Kidney glomerular epithelial cell (primary cell): ENCODE measurements around the gene SCGN.
"Not testable (repeated sequence)": the region's sequence is repeated elsewhere in the genome, so short reads cannot be mapped to it uniquely, and the experiment has no call there.

Experiments used
- DNase-seq: peaks from one replicate; lab custom pipeline; 2025; lab: John Stamatoyannopoulos, UW

Gene SCGN

DNA sequence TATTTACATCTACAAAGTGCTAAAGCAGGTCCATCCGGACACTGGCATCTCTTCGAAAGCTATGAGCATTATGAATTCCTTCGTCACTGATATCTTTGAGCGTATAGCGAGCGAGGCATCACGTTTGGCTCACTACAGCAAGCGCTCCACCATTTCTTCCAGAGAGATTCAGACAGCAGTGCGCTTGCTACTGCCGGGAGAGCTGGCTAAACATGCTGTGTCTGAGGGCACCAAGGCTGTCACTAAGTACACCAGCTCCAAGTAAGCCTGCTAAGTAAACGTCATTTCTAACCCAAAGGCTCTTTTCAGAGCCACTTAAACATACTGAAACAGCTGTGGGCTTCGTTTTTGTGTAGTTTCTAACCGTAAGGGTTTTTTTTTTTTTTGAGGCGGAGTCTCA is 75.0 kb downstream of the SCGN start:
- DNase-seq = no peak

DNA sequence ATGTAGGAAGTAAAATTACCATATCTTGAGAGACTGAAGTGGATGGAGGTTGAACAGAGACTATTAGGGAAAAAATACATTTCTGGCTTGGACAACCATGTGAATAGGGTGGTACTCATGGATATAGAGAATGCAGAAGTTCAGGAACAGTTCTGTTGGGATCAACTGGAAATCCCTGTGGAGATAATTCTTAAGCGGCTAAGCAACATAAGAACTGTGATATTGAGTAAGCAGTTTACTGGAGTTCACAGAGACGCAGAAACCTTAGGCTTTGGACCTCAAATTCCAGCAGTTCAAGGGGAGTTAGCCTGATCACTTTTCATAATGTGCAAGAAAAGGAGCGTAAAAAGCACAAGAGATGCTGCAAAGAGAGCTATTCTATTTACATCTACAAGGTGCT is 78.9 kb downstream of the SCGN start:
- DNase-seq = no peak

DNA sequence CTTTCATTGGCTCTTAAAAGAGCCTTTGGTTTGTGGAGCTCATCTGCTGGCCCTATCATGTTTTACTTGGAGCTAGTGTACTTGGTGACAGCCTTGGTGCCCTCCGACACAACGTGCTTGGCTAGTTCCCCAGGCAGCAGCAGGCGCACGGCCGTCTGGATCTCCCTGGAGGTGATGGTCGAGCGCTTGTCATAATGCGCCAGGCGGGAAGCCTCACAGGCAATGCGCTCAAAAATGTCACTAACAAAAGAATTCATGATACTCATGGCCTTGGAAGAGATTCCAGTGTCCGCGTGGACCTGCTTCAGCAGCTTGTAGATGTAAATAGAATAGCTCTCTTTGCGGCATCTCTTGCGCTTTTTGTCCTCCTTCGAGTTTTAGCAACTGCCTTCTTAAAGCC is 79.7 kb downstream of the SCGN start:
- no peak for DNase-seq

DNA sequence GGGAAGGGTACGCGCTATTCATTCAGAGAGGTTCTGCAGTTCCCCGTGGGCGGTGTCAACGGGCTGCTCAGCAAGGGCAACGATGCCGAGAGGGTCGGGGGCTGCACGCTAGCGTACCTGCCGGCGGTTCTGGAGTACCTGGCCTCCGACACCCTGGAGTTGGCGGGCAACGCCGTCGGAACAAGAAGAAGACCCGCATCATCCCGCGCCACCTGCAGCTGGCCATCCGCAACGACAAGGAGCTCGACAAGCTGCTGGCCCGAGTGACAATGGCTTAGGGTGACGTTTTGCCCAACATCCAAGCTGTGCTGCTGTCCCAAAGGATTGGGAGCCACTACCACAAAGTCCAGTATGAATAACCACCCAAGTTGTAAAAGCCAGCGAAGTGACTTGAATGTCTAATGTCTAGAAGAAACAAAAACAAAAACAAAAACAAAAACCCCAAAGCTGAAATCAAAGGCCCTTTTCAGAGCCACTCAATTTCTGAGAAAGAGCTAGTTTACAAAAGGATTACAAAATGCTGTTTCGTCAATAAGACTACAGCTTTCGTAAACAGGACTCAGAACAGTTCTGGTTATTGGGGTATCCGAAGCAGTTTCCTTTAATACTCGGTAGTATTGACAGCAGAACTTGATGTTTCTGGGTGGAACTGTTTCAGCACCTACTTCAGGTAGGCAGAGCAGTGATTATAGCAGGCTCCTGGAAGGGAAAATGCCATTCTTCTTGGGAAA is 80.6 kb downstream of the SCGN start:
- DNase-seq = no peak

DNA sequence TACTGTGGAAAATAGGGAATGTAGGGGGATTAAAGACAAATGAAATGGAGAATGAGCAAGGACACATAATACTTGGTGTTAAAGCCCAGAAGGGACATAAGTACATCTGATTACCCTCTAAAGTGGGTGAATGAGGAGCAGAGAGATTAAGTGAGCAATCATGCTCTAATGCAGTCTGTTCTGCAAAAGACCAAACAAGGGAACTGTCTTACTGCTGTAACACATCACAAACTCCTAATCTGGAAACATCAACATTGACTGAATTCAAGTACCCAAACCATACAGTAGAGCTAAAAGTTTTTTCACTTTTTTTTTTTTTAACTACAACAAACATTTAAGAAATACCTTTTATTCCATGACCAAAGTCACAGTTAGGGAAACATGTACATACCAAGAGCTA is 83.2 kb downstream of the SCGN start:
- no peak for DNase-seq

DNA sequence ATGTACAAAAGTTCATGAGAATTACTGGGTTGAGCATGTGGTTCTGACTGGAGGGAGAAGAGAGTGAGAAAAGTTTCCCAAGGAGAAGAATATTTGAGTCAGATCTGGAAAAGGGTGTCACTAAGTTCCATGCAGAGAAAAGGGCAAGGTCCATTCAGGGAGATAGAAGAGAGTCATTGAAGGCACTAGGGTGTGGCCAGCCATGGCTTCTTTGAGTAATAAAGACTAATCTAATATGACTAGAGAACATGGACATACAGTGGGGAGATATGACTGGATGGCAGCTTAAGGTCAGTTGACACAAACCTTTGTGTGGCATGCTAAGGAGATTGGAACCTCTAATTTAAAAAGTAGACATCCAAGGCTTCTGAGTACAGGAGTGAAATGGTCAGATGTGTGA is 91.9 kb downstream of the SCGN start:
- DNase-seq = no peak

DNA sequence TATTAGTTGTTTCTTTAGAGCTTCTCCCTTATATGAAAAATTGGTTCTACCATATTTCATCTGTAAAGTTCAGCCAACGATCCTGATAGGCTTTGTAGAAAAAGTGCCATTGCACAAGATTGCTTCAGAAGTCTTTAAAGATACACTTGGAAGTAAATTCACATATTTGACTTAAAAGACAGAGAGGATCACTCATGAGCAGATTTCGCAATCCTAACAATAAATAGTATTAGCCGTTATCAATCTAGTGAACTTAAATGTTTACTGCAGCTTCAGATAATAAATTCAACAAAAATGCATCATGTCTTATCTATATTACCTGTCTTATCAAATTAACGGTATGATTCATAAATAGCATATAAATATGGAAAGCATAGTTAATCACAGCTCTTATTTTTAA is 93.8 kb downstream of the SCGN start:
- DNase-seq = no peak

GRCh38 chr6:25746968-25747367 is 95.0 kb downstream of the SCGN start:
- DNase-seq = no peak

DNA sequence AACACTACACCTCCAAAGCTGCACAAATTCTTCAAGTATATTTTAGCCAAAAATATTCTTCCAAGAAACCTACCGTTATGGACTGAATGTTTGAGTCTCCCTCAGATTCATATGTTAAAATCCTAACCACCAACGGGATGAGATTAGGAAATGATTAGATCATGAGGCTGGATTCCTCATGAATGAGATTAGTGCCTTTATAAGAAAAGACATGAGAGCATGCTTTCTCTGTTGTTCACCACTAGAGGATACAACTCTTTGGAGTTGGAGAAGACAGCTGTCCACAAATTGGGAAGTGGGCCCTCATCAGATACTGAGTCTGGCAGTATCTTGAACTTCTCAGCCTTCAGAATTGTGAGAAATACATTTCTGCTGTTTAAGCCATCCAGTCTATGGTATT is 95.5 kb downstream of the SCGN start:
- no peak for DNase-seq

DNA sequence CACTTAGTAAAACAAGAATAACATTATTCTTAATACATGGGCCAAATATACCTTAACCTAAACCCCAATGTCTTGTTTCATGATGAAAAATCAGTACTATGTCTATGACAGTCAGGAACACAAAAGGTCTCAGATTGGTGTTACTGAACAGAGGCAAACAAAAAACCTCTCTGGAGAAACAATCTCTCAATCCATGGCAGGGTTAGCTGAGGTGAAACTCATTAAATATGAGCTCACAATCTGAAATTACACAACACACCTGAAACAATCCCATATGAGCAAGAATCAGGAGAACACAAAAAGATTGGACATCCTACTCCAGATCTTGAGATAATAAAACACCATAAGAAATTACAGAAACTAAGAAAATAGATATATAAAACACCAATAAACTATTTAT is 96.0 kb downstream of the SCGN start:
- DNase-seq = no peak

DNA sequence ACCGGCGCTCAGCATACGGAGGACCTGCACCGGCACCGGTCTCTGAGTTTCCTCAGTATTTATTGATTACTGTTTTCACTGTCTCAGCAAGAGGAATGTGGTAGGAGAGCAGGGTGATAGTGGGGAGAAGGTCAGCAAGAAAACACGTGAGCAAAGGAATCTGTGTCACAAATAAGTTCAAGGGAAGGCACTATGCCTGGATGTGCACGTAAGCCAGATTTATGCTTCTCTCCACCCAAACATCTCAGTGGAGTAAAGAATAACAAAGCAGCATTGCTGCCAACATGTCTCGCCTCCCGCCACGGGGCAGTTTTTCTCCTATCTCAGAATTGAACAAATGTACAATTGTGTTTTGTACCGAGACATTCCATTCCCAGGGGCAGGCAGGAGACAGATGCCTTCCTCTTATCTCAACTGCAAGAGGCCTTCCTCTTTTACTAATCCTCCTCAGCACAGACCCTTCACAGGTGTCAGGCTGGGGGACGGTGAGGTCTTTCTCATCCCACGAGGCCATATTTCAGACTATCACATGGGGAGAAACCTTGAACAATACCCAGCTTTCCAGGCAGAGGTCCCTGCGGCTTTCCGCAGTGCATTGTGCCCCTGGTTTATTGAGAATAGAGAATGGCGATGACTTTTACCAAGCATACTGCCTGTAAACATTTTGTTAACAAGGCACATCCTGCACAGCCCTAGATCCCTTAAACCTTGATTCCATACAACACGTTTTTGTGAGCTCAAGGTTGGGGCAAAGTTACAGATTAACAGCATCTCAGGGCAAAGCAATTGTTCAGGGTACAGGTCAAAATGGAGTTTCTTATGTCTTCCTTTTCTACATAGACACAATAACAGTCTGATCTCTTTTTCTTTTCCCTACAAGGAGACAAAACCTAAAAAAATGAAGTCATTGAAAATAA is 96.8 kb downstream of the SCGN start:
- DNase-seq = not testable (repeated sequence)

GRCh38 chr6:25749837-25750236 is 97.8 kb downstream of the SCGN start:
- no peak for DNase-seq

- DNase-seq = no peak
Measured at GRCh38 chr6:25750906-25751305, 98.9 kb downstream of the SCGN start.
